Fibroblast of villous mesenchyme (primary cell): ENCODE results near the gene MCCD1. TPM values are rescaled to one million over a fixed set of nuclear protein-coding genes. Genes with fewer than 3 reads are reported as not detected.
"Not testable (repeated sequence)": the region's sequence is repeated elsewhere in the genome, so short reads cannot be mapped to it uniquely, and the experiment has no call there.

Experiments
- DNase-seq: peaks from one replicate; pipeline ENCODE4 v3.0.0-alpha.2; 2010; ENCODE audit warnings: low read depth
- H3K4me3 ChIP-seq: 2 replicates; pipeline ENCODE4 v1.5.1; 2011; ENCODE audit warnings: low read depth, mild to moderate bottlenecking, low read length
- CTCF ChIP-seq: IDR thresholded peaks from 2 replicates; pipeline ENCODE4 v1.5.1; 2012; ENCODE audit warnings: low read depth, mild to moderate bottlenecking, low read length; ENCODE audit not compliant: insufficient read depth
- total RNA-seq: library from RNA; depleted of rRNA; stranded (reverse); fragments of >200 nt; gene quantifications from 2 replicates; pipeline ENCODE4 v1.2.3, GENCODE V29; 2012

Gene MCCD1
- total RNA-seq, 1 donor = not detected

- DNase-seq = no peak
- TF ChIP-seq CTCF = no peak
- no peak overlapping the region for H3K4me3 ChIP-seq
These were observed 39.7 kb upstream of the MCCD1 start for GRCh38 chr6:31489086-31489485.

GRCh38 chr6:31490115-31490873 lies 38.5 kb upstream of the MCCD1 start:
- no peak overlapping the region for H3K4me3 ChIP-seq
- TF ChIP-seq CTCF = no peak
- DNase-seq = no peak

GRCh38 chr6:31493550-31493874 lies 35.2 kb upstream of the MCCD1 start:
- H3K4me3 ChIP-seq = peak overlapping the region; percentile 68
- not testable (repeated sequence) for DNase-seq

GRCh38 chr6:31493875-31494694 lies 34.7 kb upstream of the MCCD1 start:
- H3K4me3 ChIP-seq = peak overlapping the region; percentile 68
- DNase-seq = peak; percentile 73
- peak; percentile 90 for TF ChIP-seq CTCF

- TF ChIP-seq CTCF = no peak
- DNase-seq = peak; percentile 51
- H3K4me3 ChIP-seq = peak overlapping the region; percentile 68
These were observed 33.2 kb upstream of the MCCD1 start for GRCh38 chr6:31495580-31495979.

GRCh38 chr6:31496826-31497225 lies 31.9 kb upstream of the MCCD1 start:
- peak overlapping the region; percentile 69 for H3K4me3 ChIP-seq
- DNase-seq = not testable (repeated sequence)

GRCh38 chr6:31497531-31498476 lies 31.0 kb upstream of the MCCD1 start, which contains the start of gene MICB:
TSS of gene MICB (plus strand) at chr6:31498145. CDS start at chr6:31498194, 49 bp downstream.
- no peak for TF ChIP-seq CTCF
- DNase-seq = peak; percentile 79
- peak within 1 kb of the TSS; percentile 69 for H3K4me3 ChIP-seq
